GM19025 (cell line): Measurements from ENCODE around the gene RFXANK.

ENCODE experiments used
- ATAC-seq: cut with Tn5 transposase; IDR thresholded peaks from one replicate; pipeline ENCODE4 v1.9.1; 2021; ENCODE audit warnings: mild to moderate bottlenecking, low read depth, moderate library complexity; ENCODE audit not compliant: unreplicated experiment

Gene RFXANK

GRCh38 chr19:19226204-19226603 is 34.1 kb downstream of the RFXANK start:
- ATAC-seq: no peak

GRCh38 chr19:19226663-19227062 is 34.6 kb downstream of the RFXANK start:
- no peak for ATAC-seq

GRCh38 chr19:19227217-19227616 is 35.2 kb downstream of the RFXANK start:
- ATAC-seq: no peak

GRCh38 chr19:19229701-19230100 is 37.6 kb downstream of the RFXANK start:
- no peak for ATAC-seq

GRCh38 chr19:19230999-19231398 is 38.9 kb downstream of the RFXANK start:
- ATAC-seq: no peak

GRCh38 chr19:19232261-19232721 is 40.2 kb downstream of the RFXANK start:
- no peak for ATAC-seq

GRCh38 chr19:19234220-19234816 is 42.3 kb downstream of the RFXANK start:
- no peak for ATAC-seq

GRCh38 chr19:19236173-19236572 is 44.1 kb downstream of the RFXANK start:
- ATAC-seq: no peak

- ATAC-seq: no peak
Observed at GRCh38 chr19:19238126-19238894, 46.3 kb downstream of the RFXANK start.

- ATAC-seq: no peak
Observed at GRCh38 chr19:19239675-19240074, 47.6 kb downstream of the RFXANK start.

GRCh38 chr19:19240476-19240875 is 48.4 kb downstream of the RFXANK start:
- no peak for ATAC-seq

GRCh38 chr19:19250196-19250801 is 58.2 kb downstream of the RFXANK start:
- no peak for ATAC-seq
